ENCODE results near the gene TTC33.
"Not testable (repeated sequence)": the region's sequence is repeated elsewhere in the genome, so short reads cannot be mapped to it uniquely, and the experiment has no call there.

Gene TTC33

GRCh38 chr5:40733434-40733833 lies 22.3 kb downstream of the TTC33 start:
- no peak for DNase-seq
- H3K36me3 ChIP-seq (ENCODE audit: control insufficient read depth, insufficient read depth, low read length): no peaks in the 10 kb centered on the region

GRCh38 chr5:40722497-40722911 lies 33.3 kb downstream of the TTC33 start:
- not testable (repeated sequence) for H3K4me1 ChIP-seq (ENCODE audit: control insufficient read depth, insufficient read depth, low read length, poor library complexity, severe bottlenecking); H3K9me3 ChIP-seq (ENCODE audit: control insufficient read depth, low read length); H3K27me3 ChIP-seq (replicated peaks; ENCODE audit: control insufficient read depth, insufficient read depth, low read length, poor library complexity, severe bottlenecking); DNase-seq; H3K27ac ChIP-seq (ENCODE audit: insufficient read depth, low read length, poor library complexity, severe bottlenecking); H3K4me3 ChIP-seq (ENCODE audit: insufficient read depth, low read depth, low read length, poor library complexity, severe bottlenecking)
- H3K36me3 ChIP-seq (ENCODE audit: control insufficient read depth, insufficient read depth, low read length): peaks cover 27% of the 10 kb centered on the region

More at GRCh38 chr5:40733434-40733833, 22.3 kb downstream of the TTC33 start:
- no peak overlapping the region for H3K27ac ChIP-seq (ENCODE audit: insufficient read depth, low read length, poor library complexity, severe bottlenecking)
- H3K4me3 ChIP-seq (ENCODE audit: insufficient read depth, low read depth, low read length, poor library complexity, severe bottlenecking): no peak overlapping the region
- H3K9me3 ChIP-seq (ENCODE audit: control insufficient read depth, low read length): no peaks in the 10 kb centered on the region
- H3K27me3 ChIP-seq (replicated peaks; ENCODE audit: control insufficient read depth, insufficient read depth, low read length, poor library complexity, severe bottlenecking): no peaks in the 10 kb centered on the region
- no peaks in the 10 kb centered on the region for H3K4me1 ChIP-seq (ENCODE audit: control insufficient read depth, insufficient read depth, low read length, poor library complexity, severe bottlenecking)

- H3K27me3 ChIP-seq (replicated peaks; ENCODE audit: control insufficient read depth, insufficient read depth, low read length, poor library complexity, severe bottlenecking): no peaks in the 10 kb centered on the region
- H3K4me3 ChIP-seq (ENCODE audit: insufficient read depth, low read depth, low read length, poor library complexity, severe bottlenecking): no peak overlapping the region
- no peak overlapping the region for H3K27ac ChIP-seq (ENCODE audit: insufficient read depth, low read length, poor library complexity, severe bottlenecking)
- no peak for DNase-seq
- no peaks in the 10 kb centered on the region for H3K4me1 ChIP-seq (ENCODE audit: control insufficient read depth, insufficient read depth, low read length, poor library complexity, severe bottlenecking)
- H3K9me3 ChIP-seq (ENCODE audit: control insufficient read depth, low read length): no peaks in the 10 kb centered on the region
- peaks cover 20% of the 10 kb centered on the region for H3K36me3 ChIP-seq (ENCODE audit: control insufficient read depth, insufficient read depth, low read length)
Observed at GRCh38 chr5:40720069-40720468, 35.7 kb downstream of the TTC33 start.

GRCh38 chr5:40717281-40717680 lies 38.5 kb downstream of the TTC33 start:
- Histone ChIP-seq H3K27me3 (replicated peaks; ENCODE audit: control insufficient read depth, insufficient read depth, low read length, poor library complexity, severe bottlenecking) (no peaks in the 10 kb centered on the region), H3K4me3 (ENCODE audit: insufficient read depth, low read depth, low read length, poor library complexity, severe bottlenecking) (no peak overlapping the region), H3K36me3 (ENCODE audit: control insufficient read depth, insufficient read depth, low read length) (peaks cover 15% of the 10 kb centered on the region), H3K4me1 (ENCODE audit: control insufficient read depth, insufficient read depth, low read length, poor library complexity, severe bottlenecking) (no peaks in the 10 kb centered on the region), H3K9me3 (ENCODE audit: control insufficient read depth, low read length) (no peaks in the 10 kb centered on the region), H3K27ac (ENCODE audit: insufficient read depth, low read length, poor library complexity, severe bottlenecking) (no peak overlapping the region)
- no peak for DNase-seq

GRCh38 chr5:40716590-40716989 lies 39.2 kb downstream of the TTC33 start:
- H3K27me3 ChIP-seq (replicated peaks; ENCODE audit: control insufficient read depth, insufficient read depth, low read length, poor library complexity, severe bottlenecking): no peaks in the 10 kb centered on the region
- DNase-seq: no peak
- no peak overlapping the region for H3K27ac ChIP-seq (ENCODE audit: insufficient read depth, low read length, poor library complexity, severe bottlenecking)
- no peaks in the 10 kb centered on the region for H3K9me3 ChIP-seq (ENCODE audit: control insufficient read depth, low read length)
- H3K4me3 ChIP-seq (ENCODE audit: insufficient read depth, low read depth, low read length, poor library complexity, severe bottlenecking): no peak overlapping the region
- no peaks in the 10 kb centered on the region for H3K4me1 ChIP-seq (ENCODE audit: control insufficient read depth, insufficient read depth, low read length, poor library complexity, severe bottlenecking)
- H3K36me3 ChIP-seq (ENCODE audit: control insufficient read depth, insufficient read depth, low read length): peaks cover 11% of the 10 kb centered on the region

- Histone ChIP-seq H3K4me1 (ENCODE audit: control insufficient read depth, insufficient read depth, low read length, poor library complexity, severe bottlenecking) (no peaks in the 10 kb centered on the region), H3K27ac (ENCODE audit: insufficient read depth, low read length, poor library complexity, severe bottlenecking) (no peak overlapping the region), H3K9me3 (ENCODE audit: control insufficient read depth, low read length) (no peaks in the 10 kb centered on the region), H3K27me3 (replicated peaks; ENCODE audit: control insufficient read depth, insufficient read depth, low read length, poor library complexity, severe bottlenecking) (no peaks in the 10 kb centered on the region), H3K36me3 (ENCODE audit: control insufficient read depth, insufficient read depth, low read length) (peaks cover 8% of the 10 kb centered on the region), H3K4me3 (ENCODE audit: insufficient read depth, low read depth, low read length, poor library complexity, severe bottlenecking) (no peak overlapping the region)
- no peak for DNase-seq
Observed at GRCh38 chr5:40716000-40716399, 39.8 kb downstream of the TTC33 start.

- H3K4me3 ChIP-seq (ENCODE audit: insufficient read depth, low read depth, low read length, poor library complexity, severe bottlenecking): no peak overlapping the region
- no peaks in the 10 kb centered on the region for H3K36me3 ChIP-seq (ENCODE audit: control insufficient read depth, insufficient read depth, low read length)
- H3K4me1 ChIP-seq (ENCODE audit: control insufficient read depth, insufficient read depth, low read length, poor library complexity, severe bottlenecking): no peaks in the 10 kb centered on the region
- H3K27ac ChIP-seq (ENCODE audit: insufficient read depth, low read length, poor library complexity, severe bottlenecking): no peak overlapping the region
- DNase-seq: no peak
- no peaks in the 10 kb centered on the region for H3K27me3 ChIP-seq (replicated peaks; ENCODE audit: control insufficient read depth, insufficient read depth, low read length, poor library complexity, severe bottlenecking)
- no peaks in the 10 kb centered on the region for H3K9me3 ChIP-seq (ENCODE audit: control insufficient read depth, low read length)
Observed at GRCh38 chr5:40714001-40714400, 41.8 kb downstream of the TTC33 start.

- DNase-seq; H3K9me3 ChIP-seq (ENCODE audit: control insufficient read depth, low read length); H3K4me1 ChIP-seq (ENCODE audit: control insufficient read depth, insufficient read depth, low read length, poor library complexity, severe bottlenecking); H3K27me3 ChIP-seq (replicated peaks; ENCODE audit: control insufficient read depth, insufficient read depth, low read length, poor library complexity, severe bottlenecking); H3K4me3 ChIP-seq (ENCODE audit: insufficient read depth, low read depth, low read length, poor library complexity, severe bottlenecking); H3K27ac ChIP-seq (ENCODE audit: insufficient read depth, low read length, poor library complexity, severe bottlenecking); H3K36me3 ChIP-seq (ENCODE audit: control insufficient read depth, insufficient read depth, low read length): not testable (repeated sequence)
Observed at GRCh38 chr5:40710575-40710974, 45.2 kb downstream of the TTC33 start.

GRCh38 chr5:40705484-40705883 lies 50.3 kb downstream of the TTC33 start:
- H3K9me3 ChIP-seq (ENCODE audit: control insufficient read depth, low read length); H3K27ac ChIP-seq (ENCODE audit: insufficient read depth, low read length, poor library complexity, severe bottlenecking); H3K27me3 ChIP-seq (replicated peaks; ENCODE audit: control insufficient read depth, insufficient read depth, low read length, poor library complexity, severe bottlenecking); H3K36me3 ChIP-seq (ENCODE audit: control insufficient read depth, insufficient read depth, low read length); H3K4me1 ChIP-seq (ENCODE audit: control insufficient read depth, insufficient read depth, low read length, poor library complexity, severe bottlenecking); DNase-seq; H3K4me3 ChIP-seq (ENCODE audit: insufficient read depth, low read depth, low read length, poor library complexity, severe bottlenecking): not testable (repeated sequence)

GRCh38 chr5:40702027-40702426 lies 53.7 kb downstream of the TTC33 start:
- DNase-seq; H3K27me3 ChIP-seq (replicated peaks; ENCODE audit: control insufficient read depth, insufficient read depth, low read length, poor library complexity, severe bottlenecking); H3K27ac ChIP-seq (ENCODE audit: insufficient read depth, low read length, poor library complexity, severe bottlenecking); H3K4me1 ChIP-seq (ENCODE audit: control insufficient read depth, insufficient read depth, low read length, poor library complexity, severe bottlenecking); H3K9me3 ChIP-seq (ENCODE audit: control insufficient read depth, low read length); H3K4me3 ChIP-seq (ENCODE audit: insufficient read depth, low read depth, low read length, poor library complexity, severe bottlenecking): not testable (repeated sequence)
- H3K36me3 ChIP-seq (ENCODE audit: control insufficient read depth, insufficient read depth, low read length): peaks cover 15% of the 10 kb centered on the region
